HG03521 (cell line): ENCODE measurements around the gene SEPTIN6.

ENCODE experiments used
- ATAC-seq: cut with Tn5 transposase; IDR thresholded peaks from one replicate; pipeline ENCODE4 v1.9.1; 2021; ENCODE audit warnings: mild to moderate bottlenecking, moderate library complexity; ENCODE audit not compliant: unreplicated experiment

The SEPTIN6 gene

GRCh38 chrX:119693040-119693995 is at the start of gene SEPTIN6:
Gene SEPTIN6, minus strand, starts transcription at chrX:119693168. Its CDS starts 63 bp downstream, at chrX:119693105.
- peak; percentile 61 for ATAC-seq

GRCh38 chrX:119738742-119739141 is 45.8 kb upstream of the SEPTIN6 start:
- no peak for ATAC-seq

DNA sequence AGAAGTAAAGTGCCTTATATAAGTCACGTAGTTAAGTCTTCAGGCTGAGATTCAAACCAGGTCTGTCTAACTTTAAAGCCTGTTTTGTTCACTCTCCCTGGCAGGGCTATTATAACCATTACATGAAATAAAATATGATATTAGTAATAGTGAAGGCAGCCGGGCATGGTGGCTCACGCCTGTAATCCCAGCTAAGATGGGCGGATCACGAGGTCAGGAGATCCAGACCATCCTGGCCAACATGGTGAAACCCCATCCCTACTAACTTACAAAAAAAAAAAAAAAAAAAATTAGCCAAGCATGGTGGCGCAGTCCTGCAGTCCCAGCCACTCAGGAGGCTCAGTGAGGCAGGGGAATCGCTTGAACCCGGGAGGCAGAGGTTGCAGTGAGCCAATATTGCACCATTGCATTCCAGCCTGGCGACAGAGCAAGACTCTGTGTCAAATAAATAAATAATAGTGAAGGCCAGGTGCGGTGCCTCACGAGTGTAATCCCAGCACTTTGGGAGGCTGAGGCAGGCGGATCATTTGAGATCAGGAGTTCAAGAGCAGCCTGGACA is 43.3 kb upstream of the SEPTIN6 start:
- ATAC-seq = no peak

DNA sequence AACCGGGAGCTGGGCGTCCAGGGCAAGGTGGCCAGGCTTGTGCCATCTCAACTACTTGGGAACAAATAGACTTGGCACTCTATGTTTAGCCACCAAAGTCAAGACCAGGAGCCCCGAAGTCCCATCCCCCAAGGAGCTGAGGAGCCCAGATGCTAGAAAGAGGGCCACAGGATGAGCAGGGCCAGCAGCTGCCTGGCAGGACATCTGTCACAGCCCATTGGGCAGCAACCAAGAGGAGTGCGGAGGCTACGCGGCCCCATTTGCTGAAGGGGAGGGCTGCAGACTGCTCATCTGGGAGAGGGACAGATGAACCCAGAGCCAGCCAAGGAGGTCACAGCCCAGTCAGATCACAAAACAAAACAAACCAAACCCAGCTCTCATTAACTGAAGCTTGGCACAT is 42.5 kb upstream of the SEPTIN6 start:
- no peak for ATAC-seq

DNA sequence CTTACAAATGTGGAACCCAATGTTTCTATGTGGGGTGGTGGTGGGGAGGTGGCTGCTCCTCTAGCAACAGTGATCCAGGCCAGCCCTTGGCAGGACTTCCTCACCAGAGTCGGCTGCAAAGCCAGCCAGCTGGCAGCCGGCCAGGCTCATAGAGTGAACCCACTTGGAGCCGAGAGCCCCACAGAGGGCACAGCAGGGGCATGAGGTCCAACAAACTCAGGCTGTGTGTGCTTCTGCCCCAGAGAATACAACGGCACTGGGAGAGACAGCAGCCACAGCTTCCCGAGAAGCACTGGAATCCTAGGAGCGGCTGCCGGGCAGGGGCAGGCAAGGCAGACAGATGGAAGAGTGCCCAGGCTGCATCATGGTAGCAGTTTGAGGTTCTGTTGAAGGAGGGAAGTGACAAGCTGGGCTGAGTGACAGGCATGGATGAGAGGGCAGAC is 42.0 kb upstream of the SEPTIN6 start:
- no peak for ATAC-seq

DNA sequence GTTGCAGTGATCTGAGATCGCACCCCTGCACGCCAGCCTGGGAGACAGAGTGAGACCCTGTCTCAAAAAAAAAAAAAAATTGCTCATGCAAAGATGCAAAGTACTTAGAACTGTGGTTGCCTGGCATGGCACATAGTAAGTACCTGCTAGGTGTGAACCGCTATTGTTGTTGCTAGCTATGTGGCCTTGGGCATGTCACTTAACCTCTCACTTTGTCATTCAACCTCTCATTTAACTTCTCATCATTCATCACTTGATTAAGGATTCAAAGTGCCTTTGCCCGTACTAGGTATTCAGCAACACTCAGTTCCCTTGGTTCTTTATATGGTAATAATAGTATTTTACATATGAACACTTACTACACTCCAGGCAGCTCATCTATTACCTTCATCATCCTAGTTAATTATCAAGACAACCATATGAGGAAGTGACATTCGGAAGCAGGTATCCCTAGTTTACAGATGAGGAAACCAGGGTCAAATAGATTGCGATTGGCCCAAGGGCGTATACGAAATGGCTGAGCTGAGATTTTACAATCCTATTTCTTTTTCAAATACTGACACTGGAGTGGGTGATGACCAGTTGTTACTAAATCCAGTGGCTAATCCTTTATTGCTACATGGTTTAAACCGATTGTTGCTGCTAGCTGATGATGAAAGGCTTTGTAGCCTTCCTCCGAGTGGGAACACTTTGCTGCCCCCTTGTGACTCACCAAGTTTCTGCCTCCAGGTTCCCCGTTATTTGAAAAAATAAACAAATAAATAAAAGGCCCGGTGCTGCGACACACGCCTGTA is 36.6 kb upstream of the SEPTIN6 start:
- no peak for ATAC-seq

GRCh38 chrX:119728487-119728886 is 35.5 kb upstream of the SEPTIN6 start:
- ATAC-seq = no peak

DNA sequence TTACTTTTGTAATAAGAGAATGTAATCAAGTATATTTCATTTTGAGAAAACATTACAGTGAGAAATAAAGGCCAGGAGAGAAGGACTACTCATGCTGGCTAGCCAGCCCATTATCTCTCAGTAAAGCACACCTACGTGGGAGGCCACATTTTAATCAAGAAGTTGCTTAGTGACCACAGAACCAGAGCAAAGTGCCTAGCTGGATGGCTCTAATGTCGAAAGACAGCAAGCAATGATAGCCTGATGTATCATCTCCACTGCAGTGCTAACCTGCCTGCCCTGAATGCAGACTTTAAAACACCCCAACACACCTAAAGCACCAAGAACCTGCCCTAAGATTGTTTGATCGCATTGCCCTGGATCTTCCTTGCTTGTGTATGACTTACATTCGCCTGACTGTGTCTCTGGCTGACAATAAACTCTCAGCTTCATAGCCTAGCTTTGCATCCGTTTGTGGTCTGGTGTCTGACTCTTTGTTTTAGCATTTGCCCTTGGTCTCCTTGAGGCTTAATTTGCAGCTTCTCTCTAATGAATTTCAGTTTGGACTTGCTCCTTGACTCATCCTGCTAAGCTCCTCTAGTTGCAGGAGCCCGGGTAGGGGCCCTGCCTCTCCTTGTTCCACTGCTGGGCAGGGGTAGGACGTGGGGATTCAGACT is 34.1 kb upstream of the SEPTIN6 start:
- ATAC-seq = no peak

DNA sequence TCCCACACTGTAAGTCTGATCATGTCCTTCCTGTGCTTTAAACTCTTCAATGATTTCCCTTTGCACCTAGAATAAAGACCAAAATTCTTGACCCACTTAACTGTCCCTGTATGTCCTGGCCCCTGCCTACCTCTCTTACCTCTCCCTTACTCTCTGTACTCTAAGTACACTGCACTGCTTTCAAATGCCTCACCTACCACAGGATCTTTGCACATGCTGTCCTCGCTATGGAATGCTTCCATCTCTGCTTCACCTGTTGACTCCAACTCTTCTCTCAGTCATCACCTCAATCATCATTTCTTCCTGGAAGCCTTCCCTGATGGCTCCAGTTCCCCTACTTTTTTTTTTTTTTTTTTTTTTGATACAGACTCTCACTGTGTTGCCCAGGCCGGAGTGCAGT is 29.0 kb upstream of the SEPTIN6 start:
- no peak for ATAC-seq

- no peak for ATAC-seq
Measured at GRCh38 chrX:119721487-119721886, 28.5 kb upstream of the SEPTIN6 start.

DNA sequence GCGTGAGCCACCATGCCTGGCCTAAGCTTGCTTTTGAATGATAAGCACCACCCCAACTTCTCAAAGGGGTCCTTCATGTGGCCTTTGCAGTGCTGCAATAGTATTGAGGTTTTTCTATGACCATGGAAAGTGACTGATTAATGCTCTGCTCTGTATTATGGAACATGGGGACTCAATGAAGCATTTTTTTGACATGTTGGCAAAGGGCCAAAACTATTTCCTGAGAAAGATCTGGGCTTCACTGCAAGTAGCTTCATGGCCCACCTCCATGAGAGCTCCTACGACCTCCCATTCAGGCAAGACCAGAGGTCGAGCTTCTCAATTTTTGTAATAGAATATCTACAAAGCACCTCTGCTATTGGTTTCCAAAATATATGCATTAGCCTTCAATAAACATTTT is 16.7 kb upstream of the SEPTIN6 start:
- ATAC-seq = no peak

GRCh38 chrX:119708936-119709335 is 16.0 kb upstream of the SEPTIN6 start:
- no peak for ATAC-seq

GRCh38 chrX:119706616-119707015 is 13.6 kb upstream of the SEPTIN6 start:
- ATAC-seq = no peak

GRCh38 chrX:119698845-119699244 is 5.9 kb upstream of the SEPTIN6 start:
- no peak for ATAC-seq

- ATAC-seq = no peak
Measured at GRCh38 chrX:119696251-119696890, 3.4 kb upstream of the SEPTIN6 start.

DNA sequence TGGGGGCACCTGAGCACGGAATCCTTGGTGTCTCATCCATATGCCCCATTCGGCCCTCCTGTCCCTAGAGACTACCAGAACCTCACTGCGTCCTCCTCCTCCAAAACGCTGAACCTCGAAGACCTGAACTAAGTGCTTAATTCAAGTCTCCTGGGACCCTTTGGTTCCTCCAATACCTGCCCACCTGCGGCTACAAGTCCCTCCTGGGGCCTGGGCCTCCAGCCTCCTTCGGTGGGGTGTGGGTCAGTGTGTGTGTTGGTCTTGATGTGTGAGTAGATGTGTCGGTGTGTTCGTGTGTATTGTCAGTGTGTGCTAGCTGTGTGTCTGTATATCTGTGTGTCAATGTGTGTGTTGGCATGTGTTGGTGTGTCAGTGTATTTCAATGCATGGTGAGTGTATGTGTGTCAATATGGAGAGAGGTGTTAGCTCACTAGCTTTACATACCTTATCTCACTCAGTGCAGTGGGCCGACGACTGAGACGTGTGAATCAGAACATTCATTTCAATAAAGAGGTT is 2.6 kb upstream of the SEPTIN6 start:
- ATAC-seq = no peak

DNA sequence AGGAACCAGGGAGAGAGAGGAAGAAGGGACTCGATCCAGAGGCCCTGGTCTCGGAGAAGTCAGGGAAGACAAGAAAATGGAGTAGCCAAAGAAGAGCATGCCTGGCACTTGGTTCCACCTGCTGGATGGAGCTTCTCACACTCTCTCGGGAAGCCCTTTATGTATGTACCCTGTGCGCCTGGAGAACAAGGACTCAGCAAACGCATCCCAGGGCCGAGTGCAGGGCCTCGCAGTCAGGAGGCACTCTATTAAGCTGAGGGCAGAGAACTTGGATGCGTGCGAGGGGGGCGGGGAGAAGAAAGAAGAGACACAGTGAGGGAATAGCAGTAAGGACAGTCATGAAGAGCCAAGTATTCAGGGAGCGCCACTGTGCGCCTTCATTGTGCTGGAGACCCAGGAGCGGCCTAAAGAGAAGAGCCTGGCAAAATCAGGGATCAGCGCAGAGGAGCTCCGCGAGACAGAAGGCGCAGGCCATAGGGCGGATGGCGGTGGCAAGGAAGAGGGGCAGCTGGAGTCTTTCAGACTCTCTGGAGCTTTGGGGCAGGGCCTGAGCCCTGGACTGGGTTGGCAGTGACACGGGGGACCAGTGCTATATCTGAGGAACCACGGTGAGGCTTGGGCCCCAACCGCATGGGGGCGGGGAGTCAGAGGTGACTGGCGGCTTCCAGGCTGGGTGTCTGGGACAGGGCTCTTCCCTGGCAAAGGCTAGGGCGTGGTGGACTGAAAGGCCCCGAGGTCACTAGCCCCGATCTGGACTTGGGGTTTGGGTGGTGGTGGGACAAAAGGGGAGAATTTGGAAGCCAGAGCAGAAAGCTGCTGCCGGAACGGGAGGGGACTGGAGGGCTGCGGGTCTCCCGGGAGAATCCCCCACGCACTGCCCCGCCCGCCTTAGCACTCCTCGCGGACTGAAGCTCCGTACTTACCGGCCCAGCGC is 1.9 kb upstream of the SEPTIN6 start:
- no peak for ATAC-seq

DNA sequence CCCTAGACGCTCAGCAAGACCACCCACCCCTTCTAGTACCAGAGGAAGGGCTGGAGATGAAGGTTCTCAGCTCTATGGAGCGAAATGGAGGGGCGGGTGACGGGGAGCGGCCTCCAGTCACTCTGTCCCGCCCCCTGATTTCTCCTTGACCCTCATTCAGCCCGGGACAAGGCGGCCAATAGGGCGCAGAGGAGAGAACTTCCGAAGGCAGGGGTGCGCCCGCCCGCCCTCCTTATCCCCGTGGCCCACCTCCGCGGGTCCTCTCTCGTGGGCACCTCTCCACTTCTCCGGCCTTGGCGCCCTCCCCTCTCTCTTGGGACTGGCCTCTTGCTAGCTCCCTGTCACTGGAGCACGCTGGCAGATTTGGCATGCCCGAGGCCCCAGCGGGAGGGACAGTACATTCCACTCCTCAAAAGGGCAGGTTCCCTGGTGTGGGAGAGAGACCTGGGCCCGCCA is 1.1 kb upstream of the SEPTIN6 start:
- no peak for ATAC-seq
